ENCODE data around the gene GALNT12. TPM values are rescaled to one million over a fixed set of nuclear protein-coding genes. Genes with fewer than 3 reads are reported as not detected.

The GALNT12 gene
- total and polyA plus RNA-seq, 2 donors: 12.6 to 13.0 TPM

GRCh38 chr9:98822661-98823060, 15.2 kb downstream of the GALNT12 start:
- H3K27ac ChIP-seq (ENCODE audit: low read depth): no peak overlapping the region
- H3K4me1 ChIP-seq (ENCODE audit: insufficient read depth): no peaks in the 10 kb centered on the region
- H3K4me3 ChIP-seq (ENCODE audit: low read depth, low read length): no peak overlapping the region
- WGBS: 90% methylated on average over 6 of the region's 6 CpGs
- no peak for DNase-seq (ENCODE audit: extremely low spot score)
- H3K36me3 ChIP-seq (ENCODE audit: insufficient read depth): no peaks in the 10 kb centered on the region

DNA sequence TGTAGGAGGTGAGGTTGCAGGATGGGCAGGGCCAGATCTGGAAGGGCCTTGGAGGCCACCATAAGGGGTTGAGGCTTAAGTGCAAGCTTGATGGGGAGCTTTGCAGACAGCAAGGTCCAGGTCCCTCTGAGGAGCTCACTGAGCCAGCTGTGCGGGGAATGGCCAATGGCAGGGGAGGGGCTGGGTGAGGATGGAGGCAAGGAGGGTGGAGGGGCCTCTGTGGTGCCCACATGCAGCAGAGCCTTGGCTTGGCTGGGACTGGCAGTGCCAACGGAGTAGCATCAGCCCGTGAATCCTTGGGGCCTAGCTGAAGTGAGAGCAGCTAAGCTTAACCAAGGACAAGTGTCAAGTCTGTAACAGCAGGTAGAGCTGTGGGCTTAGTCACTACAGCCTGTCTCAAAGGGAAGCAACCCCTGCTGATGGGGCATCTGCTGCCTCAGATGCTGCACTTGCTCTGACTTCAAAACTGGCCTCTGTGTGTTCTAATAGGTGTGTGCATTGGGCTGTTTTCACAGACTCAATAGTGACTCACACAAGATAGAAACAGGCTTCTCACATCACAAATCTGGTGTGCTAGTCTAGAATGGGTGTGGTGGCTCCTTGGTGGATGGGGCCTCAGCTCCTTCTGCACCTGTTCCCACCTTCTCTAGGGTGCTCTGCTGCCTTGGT, 16.3 kb downstream of the GALNT12 start:
- 95% methylated on average over 3 of the region's 3 CpGs for WGBS
- H3K4me3 ChIP-seq (ENCODE audit: low read depth, low read length): no peak overlapping the region
- H3K36me3 ChIP-seq (ENCODE audit: insufficient read depth): no peaks in the 10 kb centered on the region
- H3K4me1 ChIP-seq (ENCODE audit: insufficient read depth): no peaks in the 10 kb centered on the region
- DNase-seq (ENCODE audit: extremely low spot score): no peak
- no peak overlapping the region for H3K27ac ChIP-seq (ENCODE audit: low read depth)

DNA sequence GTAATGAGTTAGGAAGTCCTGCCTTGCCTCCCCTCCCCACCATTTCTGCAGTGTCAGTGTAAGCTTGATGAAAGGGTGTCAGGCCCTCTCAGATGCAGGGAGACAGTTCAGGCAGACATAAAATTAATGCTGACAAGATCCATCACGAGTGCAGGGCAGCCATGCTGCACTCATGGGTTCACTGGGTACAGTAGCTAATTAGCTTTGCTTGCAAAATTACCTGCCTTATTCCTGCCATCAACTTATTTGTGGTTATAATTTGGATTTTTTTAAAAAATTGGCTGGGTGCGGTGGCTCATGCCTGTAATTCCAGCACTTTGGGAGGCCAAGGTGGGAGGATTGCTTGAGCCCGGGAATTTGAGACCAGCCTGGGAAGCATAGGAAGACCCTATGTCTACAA, 17.9 kb downstream of the GALNT12 start:
- DNase-seq (ENCODE audit: extremely low spot score): no peak
- Histone ChIP-seq H3K4me3 (ENCODE audit: low read depth, low read length) (no peak overlapping the region), H3K36me3 (ENCODE audit: insufficient read depth) (no peaks in the 10 kb centered on the region), H3K4me1 (ENCODE audit: insufficient read depth) (no peaks in the 10 kb centered on the region), H3K27ac (ENCODE audit: low read depth) (no peak overlapping the region)
- WGBS: 84% methylated on average over 3 of the region's 3 CpGs

DNA sequence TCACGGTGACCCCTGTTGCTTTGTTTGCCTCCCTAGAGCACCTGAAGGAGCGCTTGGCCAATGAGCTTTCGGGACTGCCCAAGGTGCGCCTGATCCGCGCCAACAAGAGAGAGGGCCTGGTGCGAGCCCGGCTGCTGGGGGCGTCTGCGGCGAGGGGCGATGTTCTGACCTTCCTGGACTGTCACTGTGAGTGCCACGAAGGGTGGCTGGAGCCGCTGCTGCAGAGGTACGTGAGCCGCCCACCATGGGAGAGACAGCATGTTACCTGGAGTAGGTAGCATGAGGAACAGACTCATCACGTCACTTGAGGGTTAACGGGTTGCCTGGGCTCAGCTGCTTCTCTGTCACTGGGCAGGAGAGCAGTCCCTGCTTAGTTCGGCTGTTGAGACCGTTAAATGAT, 19.2 kb downstream of the GALNT12 start:
- no peaks in the 10 kb centered on the region for H3K36me3 ChIP-seq (ENCODE audit: insufficient read depth)
- 94% methylated on average over 20 of the region's 20 CpGs for WGBS
- no peak overlapping the region for H3K27ac ChIP-seq (ENCODE audit: low read depth)
- DNase-seq (ENCODE audit: extremely low spot score): no peak
- no peaks in the 10 kb centered on the region for H3K4me1 ChIP-seq (ENCODE audit: insufficient read depth)
- no peak overlapping the region for H3K4me3 ChIP-seq (ENCODE audit: low read depth, low read length)

DNA sequence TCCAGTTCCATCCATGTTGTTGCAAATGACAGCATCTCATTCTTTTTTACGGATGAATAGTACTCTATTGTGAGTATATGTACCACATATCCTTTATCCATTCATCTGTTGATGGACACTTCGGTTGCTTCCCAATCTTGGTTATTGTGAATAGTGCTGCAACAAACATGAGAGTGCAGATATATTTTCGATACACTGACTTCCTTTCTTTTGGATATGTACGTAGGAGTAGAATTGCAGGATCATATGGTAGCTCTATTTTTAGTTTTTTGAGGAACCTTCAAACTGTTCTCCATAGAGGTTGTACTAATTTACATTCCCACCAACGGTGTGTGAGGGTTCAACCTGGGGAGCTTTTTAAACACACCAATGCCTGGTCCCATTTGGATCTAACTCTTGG, 22.3 kb downstream of the GALNT12 start:
- no peak for DNase-seq (ENCODE audit: extremely low spot score)
- 91% methylated on average over 5 of the region's 5 CpGs for WGBS
- no peaks in the 10 kb centered on the region for H3K36me3 ChIP-seq (ENCODE audit: insufficient read depth)
- H3K4me3 ChIP-seq (ENCODE audit: low read depth, low read length): no peak overlapping the region
- no peaks in the 10 kb centered on the region for H3K4me1 ChIP-seq (ENCODE audit: insufficient read depth)
- no peak overlapping the region for H3K27ac ChIP-seq (ENCODE audit: low read depth)

- no peak overlapping the region for H3K27ac ChIP-seq (ENCODE audit: low read depth)
- H3K4me1 ChIP-seq (ENCODE audit: insufficient read depth): no peaks in the 10 kb centered on the region
- H3K4me3 ChIP-seq (ENCODE audit: low read depth, low read length): no peak overlapping the region
- DNase-seq (ENCODE audit: extremely low spot score): no peak
- 94% methylated on average over 5 of the region's 5 CpGs for WGBS
- no peaks in the 10 kb centered on the region for H3K36me3 ChIP-seq (ENCODE audit: insufficient read depth)
Measured at GRCh38 chr9:98830554-98830953, 23.1 kb downstream of the GALNT12 start.

- H3K27ac ChIP-seq (ENCODE audit: low read depth): no peak overlapping the region
- no peaks in the 10 kb centered on the region for H3K36me3 ChIP-seq (ENCODE audit: insufficient read depth)
- no peak for DNase-seq (ENCODE audit: extremely low spot score)
- 94% methylated on average over 16 of the region's 16 CpGs for WGBS
- H3K4me1 ChIP-seq (ENCODE audit: insufficient read depth): no peaks in the 10 kb centered on the region
- H3K4me3 ChIP-seq (ENCODE audit: low read depth, low read length): no peak overlapping the region
Measured at GRCh38 chr9:98831696-98832095, 24.2 kb downstream of the GALNT12 start.

- H3K27ac ChIP-seq (ENCODE audit: low read depth): no peak overlapping the region
- DNase-seq (ENCODE audit: extremely low spot score): no peak
- H3K4me3 ChIP-seq (ENCODE audit: low read depth, low read length): no peak overlapping the region
- H3K4me1 ChIP-seq (ENCODE audit: insufficient read depth): no peaks in the 10 kb centered on the region
- WGBS: 99% methylated on average over 1 of the region's 1 CpG
- no peaks in the 10 kb centered on the region for H3K36me3 ChIP-seq (ENCODE audit: insufficient read depth)
Measured at GRCh38 chr9:98832768-98833089, 25.3 kb downstream of the GALNT12 start.

DNA sequence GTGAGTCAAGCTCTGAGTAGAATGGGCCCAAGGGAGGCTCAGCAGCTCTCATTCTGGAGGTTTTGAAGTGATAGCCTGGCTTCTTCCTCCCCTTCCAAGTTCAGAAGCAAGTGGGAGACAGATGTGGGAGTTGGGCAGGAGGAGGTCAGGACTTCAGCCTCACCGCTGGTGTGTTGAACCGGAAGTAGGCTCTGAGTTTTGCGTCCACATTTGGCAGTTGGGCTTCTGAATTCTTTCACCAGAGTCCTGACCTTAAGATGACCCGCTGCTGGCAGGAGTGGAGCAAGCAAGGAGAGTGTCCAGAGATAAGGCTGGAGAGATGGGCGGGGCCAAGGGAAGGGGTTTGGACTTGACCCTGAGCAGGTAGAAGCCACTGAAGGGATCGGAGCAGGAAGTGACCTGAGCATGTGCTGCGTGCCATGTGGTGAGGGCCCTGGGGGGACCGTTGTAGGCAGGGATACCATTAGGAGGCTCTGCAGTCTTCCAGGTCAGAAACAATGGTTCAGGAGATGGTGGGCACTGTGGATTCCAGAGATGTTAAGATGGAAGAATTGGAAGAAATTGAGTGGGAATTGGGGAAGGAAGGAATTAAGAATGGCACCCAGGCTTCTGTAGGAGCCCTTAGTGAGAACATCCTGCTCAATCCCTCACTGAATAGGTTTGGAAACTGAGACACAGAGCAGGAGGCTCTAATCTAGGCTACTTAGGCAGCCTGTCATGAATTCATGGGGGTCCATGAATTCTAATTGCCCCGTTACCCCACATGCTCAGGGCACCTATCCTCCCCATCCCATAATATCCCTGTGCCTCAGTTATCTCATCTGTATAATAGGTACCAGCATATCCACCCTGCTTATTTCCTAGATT, 25.9 kb downstream of the GALNT12 start:
- H3K4me3 ChIP-seq (ENCODE audit: low read depth, low read length): no peak overlapping the region
- H3K36me3 ChIP-seq (ENCODE audit: insufficient read depth): no peaks in the 10 kb centered on the region
- no peaks in the 10 kb centered on the region for H3K4me1 ChIP-seq (ENCODE audit: insufficient read depth)
- 79% methylated on average over 9 of the region's 9 CpGs for WGBS
- DNase-seq (ENCODE audit: extremely low spot score): no peak
- no peak overlapping the region for H3K27ac ChIP-seq (ENCODE audit: low read depth)

DNA sequence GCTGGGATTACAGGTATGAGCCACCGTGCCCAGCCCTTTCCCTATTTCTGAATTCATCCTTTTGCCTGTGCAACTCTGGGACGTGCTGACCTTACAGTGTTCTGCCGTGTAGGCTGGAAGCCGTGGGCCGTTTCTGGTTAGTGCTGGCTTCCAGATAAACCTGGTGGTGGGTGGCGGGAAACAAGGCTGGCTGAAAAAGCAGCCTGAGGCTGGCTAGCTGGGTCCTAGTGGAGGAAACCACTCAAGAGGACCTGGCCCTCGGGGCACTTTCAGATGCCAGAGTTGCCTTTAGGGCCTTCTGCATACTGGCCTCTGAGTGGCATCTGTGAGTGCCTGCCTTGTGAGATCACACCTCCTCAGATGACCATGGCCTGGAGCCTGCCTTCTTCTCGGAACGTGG, 26.9 kb downstream of the GALNT12 start:
- no peak overlapping the region for H3K4me3 ChIP-seq (ENCODE audit: low read depth, low read length)
- H3K27ac ChIP-seq (ENCODE audit: low read depth): no peak overlapping the region
- 91% methylated on average over 9 of the region's 9 CpGs for WGBS
- no peaks in the 10 kb centered on the region for H3K4me1 ChIP-seq (ENCODE audit: insufficient read depth)
- DNase-seq (ENCODE audit: extremely low spot score): no peak
- H3K36me3 ChIP-seq (ENCODE audit: insufficient read depth): no peaks in the 10 kb centered on the region

- no peak for DNase-seq (ENCODE audit: extremely low spot score)
Measured at GRCh38 chr9:98836206-98836605, 28.7 kb downstream of the GALNT12 start.

GRCh38 chr9:98837516-98837915, 30.0 kb downstream of the GALNT12 start:
- H3K4me1 ChIP-seq (ENCODE audit: insufficient read depth): no peaks in the 10 kb centered on the region
- no peaks in the 10 kb centered on the region for H3K36me3 ChIP-seq (ENCODE audit: insufficient read depth)
- DNase-seq (ENCODE audit: extremely low spot score): no peak
- no peak overlapping the region for H3K27ac ChIP-seq (ENCODE audit: low read depth)
- H3K4me3 ChIP-seq (ENCODE audit: low read depth, low read length): no peak overlapping the region
- 94% methylated on average over 4 of the region's 4 CpGs for WGBS

More at GRCh38 chr9:98836206-98836605, 28.7 kb downstream of the GALNT12 start:
- Histone ChIP-seq H3K4me1 (ENCODE audit: insufficient read depth) (no peaks in the 10 kb centered on the region), H3K27ac (ENCODE audit: low read depth) (no peak overlapping the region), H3K36me3 (ENCODE audit: insufficient read depth) (no peaks in the 10 kb centered on the region), H3K4me3 (ENCODE audit: low read depth, low read length) (no peak overlapping the region)
- 75% methylated on average over 4 of the region's 4 CpGs for WGBS

- Histone ChIP-seq H3K4me1 (ENCODE audit: insufficient read depth) (no peaks in the 10 kb centered on the region), H3K27ac (ENCODE audit: low read depth) (no peak overlapping the region), H3K4me3 (ENCODE audit: low read depth, low read length) (no peak overlapping the region), H3K36me3 (ENCODE audit: insufficient read depth) (no peaks in the 10 kb centered on the region)
- WGBS: 95% methylated on average over 6 of the region's 6 CpGs
- no peak for DNase-seq (ENCODE audit: extremely low spot score)
Measured at GRCh38 chr9:98838155-98838867, 30.8 kb downstream of the GALNT12 start.

Measured in urinary bladder (tissue), 4 donors.